GM12878 (cell line): Measurements from ENCODE around the gene HNRNPAB. TPM values are rescaled to one million over a fixed set of nuclear protein-coding genes. Genes with fewer than 3 reads are reported as not detected.

Experiments
- ATAC-seq: fragments of 200-7000 bp; cut with Tn5 transposase; 3 replicates; pipeline ENCODE4 v1.9.1; 2020; ENCODE audit warnings: mild to moderate bottlenecking, moderate library complexity
- BruUV-seq: library from RNA; stranded (reverse); fragments of 400-500 nt; replicated peaks from 2 replicates; lab custom pipeline; 2021; lab: Mats Ljungman, UMichigan
- CTCF ChIA-PET: fragments of 300-600 bp; sonication (Branson Sonifier 250); formaldehyde crosslinking; extraction: SDS; loops from one replicate; lab custom pipeline; 2021; ENCODE audit warnings: inconsistent platforms; lab: Yijun Ruan, JAX
- POLR2A ChIA-PET: fragments of 350-600 bp; formaldehyde crosslinking; extraction: SDS; loops from one replicate; lab custom pipeline; 2021; ENCODE audit warnings: inconsistent platforms; lab: Charles Lee
- RAD21 ChIA-PET: fragments of 300-600 bp; sonication (Branson Sonifier 250); formaldehyde crosslinking; loops from one replicate; lab custom pipeline; 2023; ENCODE audit warnings: antibody characterized with exemption; ENCODE audit not compliant: unreplicated experiment; lab: Charles Lee
- SMC1A ChIA-PET: fragments of 300-600 bp; sonication (Branson Sonifier 250); formaldehyde crosslinking; loops from one replicate; lab custom pipeline; 2023; ENCODE audit not compliant: unreplicated experiment, uncharacterized antibody; lab: Charles Lee
- DNase-seq: peaks from one replicate; pipeline ENCODE4 v3.0.0-alpha.2; 2011; ENCODE audit warnings: low read depth, low spot score
- FAIRE-seq: peaks from 3 replicates; lab custom pipeline; 2011; peaks lifted over from hg19 to GRCh38; lab: Jason Lieb, UNC
- H2AFZ ChIP-seq: 2 replicates; pipeline ENCODE4 v1.6.0; 2011; ENCODE audit warnings: low read depth, low read length, control low read depth; ENCODE audit not compliant: control insufficient read depth
- H3K27ac ChIP-seq: 2 replicates; pipeline ENCODE4 v1.5.1; 2011; ENCODE audit warnings: control low read depth; ENCODE audit not compliant: control insufficient read depth, insufficient read depth
- H3K27me3 ChIP-seq, 2 experiments: replicated peaks in 1 of 2; 2 replicates each; pipeline versions ENCODE4 v1.6.0 to v1.6.1; 2011; ENCODE audit warnings: low read length in 1 of 2; ENCODE audit not compliant: control insufficient read depth in 2 of 2, insufficient read depth in 2 of 2
- H3K36me3 ChIP-seq, 2 experiments: 2 replicates each; pipeline ENCODE4 v1.5.1; 2011; ENCODE audit warnings: low read length in 1 of 2; ENCODE audit not compliant: control insufficient read depth in 2 of 2, insufficient read depth in 2 of 2
- H3K4me1 ChIP-seq: 2 replicates; pipeline ENCODE4 v1.6.1; 2011; ENCODE audit warnings: mild to moderate bottlenecking, low read length, moderate library complexity, mixed read lengths; ENCODE audit not compliant: control insufficient read depth, insufficient read depth
- H3K4me2 ChIP-seq: 2 replicates; pipeline ENCODE4 v1.6.0; 2011; ENCODE audit warnings: control low read depth; ENCODE audit not compliant: control insufficient read depth, insufficient read depth
- H3K4me3 ChIP-seq: fragments of 200-600 bp; sonication (generic); 2 replicates; pipeline ENCODE4 v1.5.1; 2016
- H3K79me2 ChIP-seq: 2 replicates; pipeline ENCODE4 v1.6.0; 2011; ENCODE audit warnings: low read length; ENCODE audit not compliant: control insufficient read depth, insufficient read depth
- H3K9ac ChIP-seq: 2 replicates; pipeline ENCODE4 v1.8.0; 2011; ENCODE audit warnings: low read length, control low read depth, mixed read lengths; ENCODE audit not compliant: control insufficient read depth, insufficient read depth
- H3K9me3 ChIP-seq: replicated peaks from 3 replicates; pipeline ENCODE4 v1.5.1; 2011; ENCODE audit warnings: mild to moderate bottlenecking, low read length; ENCODE audit not compliant: control insufficient read depth, insufficient read depth
- H4K20me1 ChIP-seq: 2 replicates; pipeline ENCODE4 v1.6.0; 2011; ENCODE audit not compliant: control insufficient read depth, insufficient read depth
- CEBPB ChIP-seq, 2 experiments: fragments of 150-350 bp in 1 of 2; IDR thresholded peaks; 2 replicates each; pipeline ENCODE4 v1.6.1; 2012 to 2014; ENCODE audit warnings: low read depth in 2 of 2, low read length in 2 of 2, borderline replicate concordance in 1 of 2, inconsistent platforms in 1 of 2
- FOS ChIP-seq: IDR thresholded peaks from 3 replicates; pipeline ENCODE4 v1.6.1; 2011; ENCODE audit warnings: borderline replicate concordance; ENCODE audit not compliant: insufficient read length; ENCODE audit errors: extremely low read depth
- JUND ChIP-seq: IDR thresholded peaks from 2 replicates; pipeline ENCODE4 v1.6.1; 2012; ENCODE audit warnings: low read depth, mild to moderate bottlenecking, low read length, improper control_type of control experiment, moderate library complexity
- NR2C1 ChIP-seq: fragments of 450-650 bp; IDR thresholded peaks from 2 replicates; pipeline ENCODE4 v1.6.1; 2017; ENCODE audit warnings: antibody characterized with exemption, mild to moderate bottlenecking, moderate library complexity
- PAX8 ChIP-seq: fragments of 450-650 bp; IDR thresholded peaks from 2 replicates; pipeline ENCODE4 v1.6.1; 2017; ENCODE audit warnings: mild to moderate bottlenecking, moderate library complexity
- POLR2A ChIP-seq: IDR thresholded peaks from 2 replicates; pipeline ENCODE4 v1.6.1; 2011; ENCODE audit warnings: low read depth, mild to moderate bottlenecking, low read length
- RB1 ChIP-seq: fragments of 450-650 bp; formaldehyde crosslinking; IDR thresholded peaks from 2 replicates; pipeline ENCODE4 v1.6.1; 2017; ENCODE audit warnings: mild to moderate bottlenecking, borderline replicate concordance
- RCOR1 ChIP-seq: conservative IDR thresholded peaks from 2 replicates; pipeline ENCODE4 v1.6.1; 2012; ENCODE audit warnings: low read depth, low read length, improper control_type of control experiment
- SMARCA5 ChIP-seq: fragments of 450-650 bp; IDR thresholded peaks from 2 replicates; pipeline ENCODE4 v1.6.1; 2017; ENCODE audit warnings: mild to moderate bottlenecking
- SUZ12 ChIP-seq: fragments of 200-600 bp; sonication (generic); IDR thresholded peaks from one replicate; pipeline ENCODE4 v1.6.1; 2018; ENCODE audit warnings: antibody characterized with exemption, mild to moderate bottlenecking; ENCODE audit not compliant: unreplicated experiment
- TCF12 ChIP-seq: IDR thresholded peaks from 2 replicates; pipeline ENCODE4 v1.6.1; 2011; ENCODE audit warnings: low read depth, mild to moderate bottlenecking, low read length
- ZNF622 ChIP-seq: fragments of 450-650 bp; IDR thresholded peaks from 2 replicates; pipeline ENCODE4 v1.6.1; 2017; ENCODE audit warnings: mild to moderate bottlenecking, inconsistent platforms
- WGBS: methylation state at CpG from one replicate; pipeline ENCODE4 v1.1.6; 2016; ENCODE audit warnings: low lambda C conversion rate; ENCODE audit not compliant: insufficient replicate concordance, insufficient coverage; ENCODE audit errors: missing lambda C conversion rate; 5-methylcytosine and 5-hydroxymethylcytosine counted together
- in situ Hi-C: fragments of 300-500 bp; cut with MboI; formaldehyde crosslinking; loops from 9 replicates; pipeline ENCODE4 v1.14.3; 2018; ENCODE audit warnings: mixed read lengths
- intact Hi-C: fragments of 100-400 bp; cut with micrococcal nuclease; formaldehyde crosslinking; loops from one replicate; pipeline ENCODE4 v1.14.2; 2022; ENCODE audit not compliant: unreplicated experiment
- polyA plus RNA-seq, 11 experiments: library from polyadenylated mRNA; depleted of rRNA in 4 of 11; unstranded in 6 of 11; stranded (reverse) in 5 of 11; fragments of >200 nt; fragmentation: Nextera tagmentation in 4 of 11; fragmentation: Illumina TruSeq in 1 of 11; extraction: Ambion mirVana in 4 of 11; extraction: Trizol in 1 of 11; gene quantifications; 1 replicate in 1 of 11; 2 replicates in 10 of 11; pipeline versions ENCODE4 v1.2.1 to v1.2.3, GENCODE V29; 2011 to 2016; ENCODE audit warnings: inconsistent platforms in 2 of 11, missing spikeins in 2 of 11, low read depth in 1 of 11
- total RNA-seq, 4 experiments: library from RNA; depleted of rRNA in 3 of 4; stranded (reverse); fragments of >200 nt in 3 of 4; fragmentation: Illumina TruSeq in 1 of 4; extraction: Trizol in 1 of 4; gene quantifications; 2 replicates each; pipeline versions ENCODE4 v1.2.1 to v1.2.3, GENCODE V29; 2013 to 2021
- TF ChIP-seq, protein P1 (sequence below): fragments of 150-350 bp; IDR thresholded peaks from 2 replicates; pipeline ENCODE4 v1.6.1; 2014; ENCODE audit warnings: mild to moderate bottlenecking, low read depth, low read length
- TF ChIP-seq, protein P2 (sequence below): IDR thresholded peaks from 2 replicates; pipeline ENCODE4 v1.6.1; 2012; ENCODE audit warnings: mild to moderate bottlenecking, low read depth, low read length
- TF ChIP-seq, protein P3 (sequence below): IDR thresholded peaks from 2 replicates; pipeline ENCODE4 v1.6.1; 2011; ENCODE audit warnings: low read depth, low read length, improper control_type of control experiment, borderline replicate concordance

The HNRNPAB gene
- total and polyA plus RNA-seq, 10 of the 15 experiments (the other 5 are each of a cell fraction or from before 2014, with no cell fraction given) = 42.3 to 330 (median 230) TPM

DNA sequence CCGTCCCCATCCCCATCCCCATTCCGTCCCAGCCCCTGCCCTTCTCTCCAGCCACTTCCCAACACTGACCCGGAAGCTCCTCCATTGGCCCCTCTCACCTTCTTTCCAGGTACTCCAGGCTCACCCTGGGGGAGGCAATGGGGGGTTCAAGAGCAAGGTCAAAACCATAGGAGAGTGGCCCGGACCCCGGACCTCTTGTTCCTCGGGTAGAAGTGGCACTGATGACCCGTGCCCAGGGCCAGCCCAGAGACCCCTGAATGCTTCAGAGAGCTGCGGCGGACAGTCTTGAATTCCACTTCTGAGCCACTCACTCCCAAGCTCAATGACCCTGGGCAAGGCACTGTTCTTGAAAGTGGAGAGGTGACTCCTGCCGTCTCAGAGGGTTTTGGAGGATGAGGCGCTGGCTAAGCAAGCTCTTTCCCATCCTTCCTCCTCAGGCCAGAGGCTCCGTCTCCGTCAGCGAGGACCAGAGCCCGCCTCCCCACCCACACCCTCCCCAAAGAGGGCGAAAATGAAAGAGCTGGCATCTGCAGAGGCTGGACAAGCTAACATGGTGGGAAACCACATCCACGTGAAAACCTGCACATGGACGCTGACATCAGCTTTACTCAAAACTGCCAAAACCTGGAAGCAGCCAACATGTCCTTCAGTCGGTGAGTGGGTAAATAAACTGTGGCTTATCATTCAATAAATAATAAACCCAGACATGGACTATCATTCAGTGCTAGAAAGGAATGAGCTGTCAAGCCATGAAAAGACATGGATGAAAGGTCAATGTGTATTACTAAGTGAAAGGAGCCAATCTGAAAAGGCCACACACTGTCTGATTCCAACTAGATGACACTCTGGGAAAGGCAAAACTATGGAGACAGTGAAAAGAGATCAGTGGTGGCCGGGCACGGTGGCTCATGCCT, 55.5 kb downstream of the HNRNPAB start:
- Histone ChIP-seq H3K27me3 (no peaks in the 10 kb centered on the region; a peak in 1 of 4 replicates), H3K4me1 (no peaks in the 10 kb centered on the region), H3K79me2 (no peaks in the 10 kb centered on the region), H3K4me2 (no peak overlapping the region), H2AFZ (no peak overlapping the region), H3K27ac (no peak overlapping the region), H3K4me3 (no peak overlapping the region), H3K36me3 (no peaks in the 10 kb centered on the region), H4K20me1 (no peaks in the 10 kb centered on the region), H3K9ac (no peak overlapping the region), H3K9me3 (no peaks in the 10 kb centered on the region)
- ChIA-PET CTCF (interaction anchor here (1.4 kb wide), 1 partner anchor 10 kb away, joined by 3 read pairs; no protein-coding TSS in a partner anchor), RAD21 (no interaction called here), POLR2A (no interaction called here), SMC1A (no interaction called here)
- WGBS = 61% methylated on average over 19 of the region's 21 CpGs
- DNase-seq (no peak), FAIRE-seq (no peak), ATAC-seq (no peak)
- in situ Hi-C loops (no loop called here), intact Hi-C loops (no loop called here)
- TF ChIP-seq ZNF622 (no peak), CEBPB (IDR thresholded peaks at IDR 0.05; ENCODE audit: borderline replicate concordance in 1 of 2, low read depth in 2 of 2, low read length in 2 of 2) (no peak), RB1 (no peak), NR2C1 (no peak), SMARCA5 (no peak), PAX8 (no peak), TCF12 (no peak), RCOR1 (no peak), POLR2A (no peak), JUND (no peak), FOS (no peak), SUZ12 (no peak)
- TF ChIP-seq, protein P1, sequence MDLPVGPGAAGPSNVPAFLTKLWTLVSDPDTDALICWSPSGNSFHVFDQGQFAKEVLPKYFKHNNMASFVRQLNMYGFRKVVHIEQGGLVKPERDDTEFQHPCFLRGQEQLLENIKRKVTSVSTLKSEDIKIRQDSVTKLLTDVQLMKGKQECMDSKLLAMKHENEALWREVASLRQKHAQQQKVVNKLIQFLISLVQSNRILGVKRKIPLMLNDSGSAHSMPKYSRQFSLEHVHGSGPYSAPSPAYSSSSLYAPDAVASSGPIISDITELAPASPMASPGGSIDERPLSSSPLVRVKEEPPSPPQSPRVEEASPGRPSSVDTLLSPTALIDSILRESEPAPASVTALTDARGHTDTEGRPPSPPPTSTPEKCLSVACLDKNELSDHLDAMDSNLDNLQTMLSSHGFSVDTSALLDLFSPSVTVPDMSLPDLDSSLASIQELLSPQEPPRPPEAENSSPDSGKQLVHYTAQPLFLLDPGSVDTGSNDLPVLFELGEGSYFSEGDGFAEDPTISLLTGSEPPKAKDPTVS = no peak
- TF ChIP-seq, protein P2, sequence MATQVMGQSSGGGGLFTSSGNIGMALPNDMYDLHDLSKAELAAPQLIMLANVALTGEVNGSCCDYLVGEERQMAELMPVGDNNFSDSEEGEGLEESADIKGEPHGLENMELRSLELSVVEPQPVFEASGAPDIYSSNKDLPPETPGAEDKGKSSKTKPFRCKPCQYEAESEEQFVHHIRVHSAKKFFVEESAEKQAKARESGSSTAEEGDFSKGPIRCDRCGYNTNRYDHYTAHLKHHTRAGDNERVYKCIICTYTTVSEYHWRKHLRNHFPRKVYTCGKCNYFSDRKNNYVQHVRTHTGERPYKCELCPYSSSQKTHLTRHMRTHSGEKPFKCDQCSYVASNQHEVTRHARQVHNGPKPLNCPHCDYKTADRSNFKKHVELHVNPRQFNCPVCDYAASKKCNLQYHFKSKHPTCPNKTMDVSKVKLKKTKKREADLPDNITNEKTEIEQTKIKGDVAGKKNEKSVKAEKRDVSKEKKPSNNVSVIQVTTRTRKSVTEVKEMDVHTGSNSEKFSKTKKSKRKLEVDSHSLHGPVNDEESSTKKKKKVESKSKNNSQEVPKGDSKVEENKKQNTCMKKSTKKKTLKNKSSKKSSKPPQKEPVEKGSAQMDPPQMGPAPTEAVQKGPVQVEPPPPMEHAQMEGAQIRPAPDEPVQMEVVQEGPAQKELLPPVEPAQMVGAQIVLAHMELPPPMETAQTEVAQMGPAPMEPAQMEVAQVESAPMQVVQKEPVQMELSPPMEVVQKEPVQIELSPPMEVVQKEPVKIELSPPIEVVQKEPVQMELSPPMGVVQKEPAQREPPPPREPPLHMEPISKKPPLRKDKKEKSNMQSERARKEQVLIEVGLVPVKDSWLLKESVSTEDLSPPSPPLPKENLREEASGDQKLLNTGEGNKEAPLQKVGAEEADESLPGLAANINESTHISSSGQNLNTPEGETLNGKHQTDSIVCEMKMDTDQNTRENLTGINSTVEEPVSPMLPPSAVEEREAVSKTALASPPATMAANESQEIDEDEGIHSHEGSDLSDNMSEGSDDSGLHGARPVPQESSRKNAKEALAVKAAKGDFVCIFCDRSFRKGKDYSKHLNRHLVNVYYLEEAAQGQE = no peak
- TF ChIP-seq, protein P3, sequence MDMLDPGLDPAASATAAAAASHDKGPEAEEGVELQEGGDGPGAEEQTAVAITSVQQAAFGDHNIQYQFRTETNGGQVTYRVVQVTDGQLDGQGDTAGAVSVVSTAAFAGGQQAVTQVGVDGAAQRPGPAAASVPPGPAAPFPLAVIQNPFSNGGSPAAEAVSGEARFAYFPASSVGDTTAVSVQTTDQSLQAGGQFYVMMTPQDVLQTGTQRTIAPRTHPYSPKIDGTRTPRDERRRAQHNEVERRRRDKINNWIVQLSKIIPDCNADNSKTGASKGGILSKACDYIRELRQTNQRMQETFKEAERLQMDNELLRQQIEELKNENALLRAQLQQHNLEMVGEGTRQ = no peak
- no TSS peak for BruUV-seq
